ENCODE data around the gene FLII.

The FLII gene

GRCh38 chr17:18205861-18206260 is 52.7 kb downstream of the FLII start:
- Histone ChIP-seq H3K4ac (ENCODE audit: low read depth in 1 of 2, low read length in 2 of 2) (no peak overlapping the region), H2BK120ac (ENCODE audit: low read depth, low read length) (no peak overlapping the region), H2BK15ac (ENCODE audit: low read depth, poor library complexity, severe bottlenecking) (no peak overlapping the region), H3K23ac (ENCODE audit: low read length in 2 of 2) (no peak overlapping the region), H3K79me1 (replicated peaks; ENCODE audit: low read length, poor library complexity, severe bottlenecking) (peaks cover 37% of the 10 kb centered on the region), H4K91ac (ENCODE audit: low read length) (no peak overlapping the region), H3K14ac (ENCODE audit: low read length in 2 of 2) (no peak overlapping the region), H2BK5ac (ENCODE audit: low read depth, low read length, poor library complexity, severe bottlenecking) (no peak overlapping the region), H3K4me3 (ENCODE audit: insufficient read depth in 1 of 2, low read depth in 1 of 2, low read length in 2 of 2) (no peak overlapping the region), H3K9ac (ENCODE audit: low read length) (no peak overlapping the region), H3K9me3 (ENCODE audit: control insufficient read depth, low read length) (no peaks in the 10 kb centered on the region), H3K36me3 (ENCODE audit: control insufficient read depth in 1 of 2, insufficient read depth in 2 of 2, low read depth in 1 of 2, low read length in 2 of 2) (peaks cover 77 to 81% of the 10 kb centered on the region in 2 experiments), H2BK12ac (ENCODE audit: low read length in 2 of 2) (no peak overlapping the region), H4K8ac (ENCODE audit: low read length) (no peak overlapping the region), H3K27me3 (ENCODE audit: control insufficient read depth in 1 of 2, insufficient read depth in 1 of 2, low read length in 2 of 2) (no peaks in the 10 kb centered on the region), H3K4me2 (ENCODE audit: low read length, poor library complexity, severe bottlenecking) (no peak overlapping the region), H3K4me1 (ENCODE audit: control insufficient read depth, insufficient read depth, low read depth, low read length) (peaks cover 6% of the 10 kb centered on the region), H2AK5ac (ENCODE audit: low read length, severe bottlenecking) (no peak overlapping the region), H3K18ac (ENCODE audit: low read depth in 1 of 2, low read length in 2 of 2) (no peak overlapping the region), H3K27ac (ENCODE audit: low read length, poor library complexity, severe bottlenecking) (no peak overlapping the region), H2AFZ (ENCODE audit: low read depth, low read length) (no peak overlapping the region)
- 96% methylated on average over 2 of the region's 2 CpGs for WGBS
- no peak for DNase-seq

GRCh38 chr17:18203308-18203707 is 55.2 kb downstream of the FLII start:
- Histone ChIP-seq H3K4me2 (ENCODE audit: low read length, poor library complexity, severe bottlenecking) (no peak overlapping the region), H3K9ac (ENCODE audit: low read length) (no peak overlapping the region), H2BK5ac (ENCODE audit: low read depth, low read length, poor library complexity, severe bottlenecking) (no peak overlapping the region), H2BK15ac (ENCODE audit: low read depth, poor library complexity, severe bottlenecking) (no peak overlapping the region), H2BK12ac (ENCODE audit: low read length in 2 of 2) (no peak overlapping the region), H4K91ac (ENCODE audit: low read length) (no peak overlapping the region), H3K4ac (ENCODE audit: low read depth in 1 of 2, low read length in 2 of 2) (no peak overlapping the region), H3K18ac (ENCODE audit: low read depth in 1 of 2, low read length in 2 of 2) (no peak overlapping the region), H3K36me3 (ENCODE audit: control insufficient read depth in 1 of 2, insufficient read depth in 2 of 2, low read depth in 1 of 2, low read length in 2 of 2) (peaks cover 73 to 78% of the 10 kb centered on the region in 2 experiments), H2AK5ac (ENCODE audit: low read length, severe bottlenecking) (no peak overlapping the region), H3K27me3 (ENCODE audit: control insufficient read depth in 1 of 2, insufficient read depth in 1 of 2, low read length in 2 of 2) (no peaks in the 10 kb centered on the region), H3K14ac (ENCODE audit: low read length in 2 of 2) (no peak overlapping the region), H4K8ac (ENCODE audit: low read length) (no peak overlapping the region), H3K79me1 (replicated peaks; ENCODE audit: low read length, poor library complexity, severe bottlenecking) (peaks cover 34% of the 10 kb centered on the region), H2BK120ac (ENCODE audit: low read depth, low read length) (no peak overlapping the region), H3K4me1 (ENCODE audit: control insufficient read depth, insufficient read depth, low read depth, low read length) (peaks cover 6% of the 10 kb centered on the region), H3K27ac (ENCODE audit: low read length, poor library complexity, severe bottlenecking) (no peak overlapping the region), H3K4me3 (ENCODE audit: insufficient read depth in 1 of 2, low read depth in 1 of 2, low read length in 2 of 2) (no peak overlapping the region), H2AFZ (ENCODE audit: low read depth, low read length) (no peak overlapping the region), H3K23ac (ENCODE audit: low read length in 2 of 2) (no peak overlapping the region), H3K9me3 (ENCODE audit: control insufficient read depth, low read length) (no peaks in the 10 kb centered on the region)
- WGBS = 77% methylated on average over 7 of the region's 7 CpGs
- no peak for DNase-seq

GRCh38 chr17:18201108-18201507 is 57.4 kb downstream of the FLII start:
- no peak overlapping the region for H4K8ac ChIP-seq (ENCODE audit: low read length)
- H3K27ac ChIP-seq (ENCODE audit: low read length, poor library complexity, severe bottlenecking) = no peak overlapping the region
- no peak overlapping the region for H2BK5ac ChIP-seq (ENCODE audit: low read depth, low read length, poor library complexity, severe bottlenecking)
- H3K18ac ChIP-seq (ENCODE audit: low read depth in 1 of 2, low read length in 2 of 2) = no peak overlapping the region
- peaks cover 34% of the 10 kb centered on the region for H3K79me1 ChIP-seq (replicated peaks; ENCODE audit: low read length, poor library complexity, severe bottlenecking)
- H2AFZ ChIP-seq (ENCODE audit: low read depth, low read length) = no peak overlapping the region
- WGBS = 91% methylated on average over 4 of the region's 4 CpGs
- no peak for DNase-seq
- H2AK5ac ChIP-seq (ENCODE audit: low read length, severe bottlenecking) = no peak overlapping the region
- H3K9me3 ChIP-seq (ENCODE audit: control insufficient read depth, low read length) = no peaks in the 10 kb centered on the region
- H3K4me1 ChIP-seq (ENCODE audit: control insufficient read depth, insufficient read depth, low read depth, low read length) = peaks cover 6% of the 10 kb centered on the region
- H3K14ac ChIP-seq (ENCODE audit: low read length in 2 of 2) = no peak overlapping the region
- H2BK12ac ChIP-seq (ENCODE audit: low read length in 2 of 2) = no peak overlapping the region
- no peak overlapping the region for H3K9ac ChIP-seq (ENCODE audit: low read length)
- H3K4me3 ChIP-seq (ENCODE audit: insufficient read depth in 1 of 2, low read depth in 1 of 2, low read length in 2 of 2) = no peak overlapping the region
- no peak overlapping the region for H3K4ac ChIP-seq (ENCODE audit: low read depth in 1 of 2, low read length in 2 of 2)
- no peak overlapping the region for H3K4me2 ChIP-seq (ENCODE audit: low read length, poor library complexity, severe bottlenecking)
- H3K36me3 ChIP-seq (ENCODE audit: control insufficient read depth in 1 of 2, insufficient read depth in 2 of 2, low read depth in 1 of 2, low read length in 2 of 2) = peaks cover 72 to 80% of the 10 kb centered on the region in 2 experiments
- no peak overlapping the region for H2BK120ac ChIP-seq (ENCODE audit: low read depth, low read length)
- no peak overlapping the region for H2BK15ac ChIP-seq (ENCODE audit: low read depth, poor library complexity, severe bottlenecking)
- no peaks in the 10 kb centered on the region for H3K27me3 ChIP-seq (ENCODE audit: control insufficient read depth in 1 of 2, insufficient read depth in 1 of 2, low read length in 2 of 2)
- no peak overlapping the region for H4K91ac ChIP-seq (ENCODE audit: low read length)
- H3K23ac ChIP-seq (ENCODE audit: low read length in 2 of 2) = no peak overlapping the region

GRCh38 chr17:18198530-18198929 is 60.0 kb downstream of the FLII start:
- H3K14ac ChIP-seq (ENCODE audit: low read length in 2 of 2) = no peak overlapping the region
- no peak for DNase-seq
- no peak overlapping the region for H3K4ac ChIP-seq (ENCODE audit: low read depth in 1 of 2, low read length in 2 of 2)
- no peak overlapping the region for H3K18ac ChIP-seq (ENCODE audit: low read depth in 1 of 2, low read length in 2 of 2)
- H3K27ac ChIP-seq (ENCODE audit: low read length, poor library complexity, severe bottlenecking) = no peak overlapping the region
- no peaks in the 10 kb centered on the region for H3K9me3 ChIP-seq (ENCODE audit: control insufficient read depth, low read length)
- H2BK15ac ChIP-seq (ENCODE audit: low read depth, poor library complexity, severe bottlenecking) = no peak overlapping the region
- H3K9ac ChIP-seq (ENCODE audit: low read length) = no peak overlapping the region
- H2AK5ac ChIP-seq (ENCODE audit: low read length, severe bottlenecking) = no peak overlapping the region
- no peak overlapping the region for H3K4me2 ChIP-seq (ENCODE audit: low read length, poor library complexity, severe bottlenecking)
- no peaks in the 10 kb centered on the region for H3K27me3 ChIP-seq (ENCODE audit: control insufficient read depth in 1 of 2, insufficient read depth in 1 of 2, low read length in 2 of 2)
- no peak overlapping the region for H3K23ac ChIP-seq (ENCODE audit: low read length in 2 of 2)
- 93% methylated on average over 4 of the region's 4 CpGs for WGBS
- H4K91ac ChIP-seq (ENCODE audit: low read length) = no peak overlapping the region
- H3K4me1 ChIP-seq (ENCODE audit: control insufficient read depth, insufficient read depth, low read depth, low read length) = peaks cover 6% of the 10 kb centered on the region
- peaks cover 26% of the 10 kb centered on the region for H3K79me1 ChIP-seq (replicated peaks; ENCODE audit: low read length, poor library complexity, severe bottlenecking)
- H2BK12ac ChIP-seq (ENCODE audit: low read length in 2 of 2) = no peak overlapping the region
- H4K8ac ChIP-seq (ENCODE audit: low read length) = no peak overlapping the region
- H2AFZ ChIP-seq (ENCODE audit: low read depth, low read length) = no peak overlapping the region
- no peak overlapping the region for H2BK5ac ChIP-seq (ENCODE audit: low read depth, low read length, poor library complexity, severe bottlenecking)
- no peak overlapping the region for H2BK120ac ChIP-seq (ENCODE audit: low read depth, low read length)
- peaks cover 58 to 79% of the 10 kb centered on the region in 2 experiments for H3K36me3 ChIP-seq (ENCODE audit: control insufficient read depth in 1 of 2, insufficient read depth in 2 of 2, low read depth in 1 of 2, low read length in 2 of 2)
- no peak overlapping the region for H3K4me3 ChIP-seq (ENCODE audit: insufficient read depth in 1 of 2, low read depth in 1 of 2, low read length in 2 of 2)

All from mesenchymal stem cell (in vitro differentiated cells and primary cell).